ENCODE results near the gene FGF2. TPM values are rescaled to one million over a fixed set of nuclear protein-coding genes. Genes with fewer than 3 reads are reported as not detected.

Gene FGF2
- total RNA-seq, 1 experiment from 2014 or later = 99.0 TPM

- Histone ChIP-seq H3K56ac (ENCODE audit: insufficient read length, low read depth, low read length) (no peak overlapping the region), H4K91ac (ENCODE audit: insufficient read length, low read depth, low read length) (no peak overlapping the region), H3K18ac (ENCODE audit: insufficient read length, low read depth, low read length) (no peak overlapping the region), H3K27me3 (ENCODE audit: insufficient read depth, low read length) (no peaks in the 10 kb centered on the region), H3K4ac (ENCODE audit: low read depth, low read length) (no peak overlapping the region), H3K23ac (ENCODE audit: insufficient read length, low read depth, low read length) (no peak overlapping the region), H4K5ac (ENCODE audit: insufficient read length, low read depth, low read length) (no peak overlapping the region), H2BK12ac (ENCODE audit: insufficient read length, low read depth, low read length) (no peak overlapping the region), H3K79me2 (ENCODE audit: insufficient read depth, low read length) (no peaks in the 10 kb centered on the region), H2BK20ac (ENCODE audit: low read depth, low read length, poor library complexity, severe bottlenecking) (no peak overlapping the region), H2BK15ac (ENCODE audit: low read depth, low read length) (no peak overlapping the region), H3K14ac (ENCODE audit: insufficient read depth, low read length) (no peak overlapping the region), H3K27ac (ENCODE audit: insufficient read length, low read depth, low read length) (no peak overlapping the region), H3K23me2 (ENCODE audit: insufficient read length, low read depth, low read length, poor library complexity, severe bottlenecking) (no peaks in the 10 kb centered on the region), H2BK120ac (ENCODE audit: low read depth, low read length, poor library complexity, severe bottlenecking) (no peak overlapping the region), H4K20me1 (ENCODE audit: control insufficient read depth, insufficient read depth, insufficient read length) (no peaks in the 10 kb centered on the region), H3K9me3 (ENCODE audit: control insufficient read depth, low read depth, low read length) (no peaks in the 10 kb centered on the region), H3K79me1 (ENCODE audit: insufficient read depth, low read depth, low read length, poor library complexity, severe bottlenecking) (no peaks in the 10 kb centered on the region), H3K4me2 (ENCODE audit: insufficient read depth, insufficient read length, low read length) (no peak overlapping the region), H2AK5ac (ENCODE audit: insufficient read length, low read length) (no peak overlapping the region), H2AFZ (ENCODE audit: low read length) (no peak overlapping the region), H3K9ac (ENCODE audit: extremely low read depth, insufficient read length, low read length) (no peak overlapping the region), H2BK5ac (ENCODE audit: insufficient read length, low read length) (no peak overlapping the region), H3T11ph (ENCODE audit: low read length) (no peak overlapping the region), H3K4me1 (ENCODE audit: insufficient read depth, low read length) (no peaks in the 10 kb centered on the region), H4K8ac (replicated peaks; ENCODE audit: insufficient read length, low read depth, low read length) (no peak overlapping the region)
- TF ChIP-seq, protein P1, sequence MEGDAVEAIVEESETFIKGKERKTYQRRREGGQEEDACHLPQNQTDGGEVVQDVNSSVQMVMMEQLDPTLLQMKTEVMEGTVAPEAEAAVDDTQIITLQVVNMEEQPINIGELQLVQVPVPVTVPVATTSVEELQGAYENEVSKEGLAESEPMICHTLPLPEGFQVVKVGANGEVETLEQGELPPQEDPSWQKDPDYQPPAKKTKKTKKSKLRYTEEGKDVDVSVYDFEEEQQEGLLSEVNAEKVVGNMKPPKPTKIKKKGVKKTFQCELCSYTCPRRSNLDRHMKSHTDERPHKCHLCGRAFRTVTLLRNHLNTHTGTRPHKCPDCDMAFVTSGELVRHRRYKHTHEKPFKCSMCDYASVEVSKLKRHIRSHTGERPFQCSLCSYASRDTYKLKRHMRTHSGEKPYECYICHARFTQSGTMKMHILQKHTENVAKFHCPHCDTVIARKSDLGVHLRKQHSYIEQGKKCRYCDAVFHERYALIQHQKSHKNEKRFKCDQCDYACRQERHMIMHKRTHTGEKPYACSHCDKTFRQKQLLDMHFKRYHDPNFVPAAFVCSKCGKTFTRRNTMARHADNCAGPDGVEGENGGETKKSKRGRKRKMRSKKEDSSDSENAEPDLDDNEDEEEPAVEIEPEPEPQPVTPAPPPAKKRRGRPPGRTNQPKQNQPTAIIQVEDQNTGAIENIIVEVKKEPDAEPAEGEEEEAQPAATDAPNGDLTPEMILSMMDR (conservative IDR thresholded peaks at IDR 0.05) = no peak
- H3K4me1 Mint-ChIP-seq = peaks cover 3 to 5% of the 10 kb centered on the region in 2 experiments; a peak in 2 of 4 replicates
- no peaks in the 10 kb centered on the region for H3K27me3 Mint-ChIP-seq (ENCODE audit: low read depth)
- H3K27ac Mint-ChIP-seq = no peak overlapping the region
- H3K9me3 Mint-ChIP-seq = no peaks in the 10 kb centered on the region
- H3K4me3 Mint-ChIP-seq = no peak overlapping the region
- no CpG with 5 or more reads among the region's 4 CpGs for WGBS (ENCODE audit: extremely low coverage, insufficient read length, low lambda C conversion rate)
- peaks cover 0 to 7% (median 0%) of the 10 kb centered on the region in 3 experiments; a peak in 2 of 7 replicates for H3K36me3 Mint-ChIP-seq (ENCODE audit: insufficient read depth in 1 of 3, low read depth in 3 of 3)
- DNase-seq = no peak
Measured at GRCh38 chr4:122914292-122914904, 87.8 kb downstream of the FGF2 start.

All from H9 (cell line).